PC-9 (cell line): ENCODE measurements around the gene SAMHD1.

ENCODE experiments used
- EZH2 ChIP-seq: fragments of 200-600 bp; sonication (generic); IDR thresholded peaks from 2 replicates; pipeline ENCODE4 v1.8.0; 2017; ENCODE audit warnings: antibody characterized with exemption, low read depth
- TF ChIP-seq, protein P1 (sequence below): fragments of 200-600 bp; sonication (generic); conservative IDR thresholded peaks from 2 replicates; pipeline ENCODE4 v1.6.1; 2017; ENCODE audit warnings: mixed run types, antibody characterized with exemption, mild to moderate bottlenecking, moderate library complexity

DNA sequence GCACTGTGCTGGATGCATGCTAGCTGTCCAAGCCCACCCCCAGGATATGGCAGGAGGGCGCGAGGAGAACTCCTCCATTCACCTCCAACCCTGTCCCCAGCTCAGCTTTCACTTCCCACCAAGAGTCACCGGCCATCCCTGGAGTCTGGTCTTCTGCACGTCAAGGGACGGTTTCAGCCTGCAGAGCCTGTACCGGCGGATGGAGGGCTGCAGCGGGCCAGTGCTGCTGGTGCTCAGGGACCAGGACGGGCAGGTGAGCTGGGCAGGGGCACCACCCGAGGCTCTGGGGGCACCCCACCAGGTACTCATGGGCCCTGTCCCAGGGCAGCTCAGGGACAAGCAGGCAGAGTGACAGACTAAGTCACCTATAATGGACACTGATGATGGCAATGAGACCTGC is 72.6 kb downstream of the SAMHD1 start:
- TF ChIP-seq, protein P1, sequence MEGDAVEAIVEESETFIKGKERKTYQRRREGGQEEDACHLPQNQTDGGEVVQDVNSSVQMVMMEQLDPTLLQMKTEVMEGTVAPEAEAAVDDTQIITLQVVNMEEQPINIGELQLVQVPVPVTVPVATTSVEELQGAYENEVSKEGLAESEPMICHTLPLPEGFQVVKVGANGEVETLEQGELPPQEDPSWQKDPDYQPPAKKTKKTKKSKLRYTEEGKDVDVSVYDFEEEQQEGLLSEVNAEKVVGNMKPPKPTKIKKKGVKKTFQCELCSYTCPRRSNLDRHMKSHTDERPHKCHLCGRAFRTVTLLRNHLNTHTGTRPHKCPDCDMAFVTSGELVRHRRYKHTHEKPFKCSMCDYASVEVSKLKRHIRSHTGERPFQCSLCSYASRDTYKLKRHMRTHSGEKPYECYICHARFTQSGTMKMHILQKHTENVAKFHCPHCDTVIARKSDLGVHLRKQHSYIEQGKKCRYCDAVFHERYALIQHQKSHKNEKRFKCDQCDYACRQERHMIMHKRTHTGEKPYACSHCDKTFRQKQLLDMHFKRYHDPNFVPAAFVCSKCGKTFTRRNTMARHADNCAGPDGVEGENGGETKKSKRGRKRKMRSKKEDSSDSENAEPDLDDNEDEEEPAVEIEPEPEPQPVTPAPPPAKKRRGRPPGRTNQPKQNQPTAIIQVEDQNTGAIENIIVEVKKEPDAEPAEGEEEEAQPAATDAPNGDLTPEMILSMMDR = no peak
- no peak for TF ChIP-seq EZH2
